ENCODE measurements around the gene SLC46A1. TPM values are rescaled to one million over a fixed set of nuclear protein-coding genes. Genes with fewer than 3 reads are reported as not detected.

The SLC46A1 gene
- total and polyA plus RNA-seq, 2 of the 13 experiments (the other 11 are each of a cell fraction or from before 2014, with no cell fraction given), result 19.6 to 22.6 TPM

GRCh38 chr17:28357061-28357900 is 48.7 kb downstream of the SLC46A1 start, which contains the start of gene POLDIP2 (continued):
- TF ChIP-seq ZNF607 (CRISPR knock-in tag; IDR thresholded peaks at IDR 0.05; ENCODE audit: borderline replicate concordance) (peak; percentile 76), AHR (CRISPR knock-in tag; IDR thresholded peaks at IDR 0.05) (no peak), REPIN1 (CRISPR knock-in tag; IDR thresholded peaks at IDR 0.05; ENCODE audit: borderline replicate concordance, low read depth) (peak; percentile 96), SMAD1 (CRISPR knock-in tag; IDR thresholded peaks at IDR 0.05; ENCODE audit: borderline replicate concordance, low read depth) (0 out of 2 replicates have a peak, but pooled peaks have one; percentile 54), HINFP (CRISPR knock-in tag; IDR thresholded peaks at IDR 0.05; ENCODE audit: low read depth) (peak; percentile 71; the same call in 1 of the 2 replicates), ZZZ3 (CRISPR knock-in tag; IDR thresholded peaks at IDR 0.05; ENCODE audit: borderline replicate concordance) (peak; percentile 83; the same call in 1 of the 2 replicates), ZBTB40 (IDR thresholded peaks at IDR 0.05) (peak; percentile 97), ZBTB40 (CRISPR knock-in tag; IDR thresholded peaks at IDR 0.05) (peak; percentile 68), ZNF747 (CRISPR knock-in tag; IDR thresholded peaks at IDR 0.05; ENCODE audit: borderline replicate concordance) (peak; percentile 64; the same call in 1 of the 2 replicates), MEIS2 (CRISPR knock-in tag; IDR thresholded peaks at IDR 0.05) (peak; percentile 12; the same call in 1 of the 2 replicates), SP5 (CRISPR knock-in tag; IDR thresholded peaks at IDR 0.05; ENCODE audit: borderline replicate concordance, low read depth) (no peak), CEBPG (CRISPR knock-in tag; IDR thresholded peaks at IDR 0.05) (no peak), ZFX (CRISPR knock-in tag; IDR thresholded peaks at IDR 0.05; ENCODE audit: low read depth) (peak; percentile 91), GTF3A (CRISPR knock-in tag; conservative IDR thresholded peaks at IDR 0.05) (no peak), KDM2A (CRISPR knock-in tag; IDR thresholded peaks at IDR 0.05; ENCODE audit: borderline replicate concordance, low read depth) (peak; percentile 92), HNF1B (CRISPR knock-in tag; IDR thresholded peaks at IDR 0.05) (peak; percentile 66; the same call in 1 of the 2 replicates), ZFP37 (CRISPR knock-in tag; IDR thresholded peaks at IDR 0.05; ENCODE audit: borderline replicate concordance) (no peak)
